Activated T-helper 1 cell treated with anti-CD3 and anti-CD28 coated beads, Interleukin-2, amount 50 U/mL, for 16 hours (primary cell): Measurements from ENCODE around the gene MEGF6.

Experiments
- DNase-seq, 2 donors: peaks; one replicate each; pipeline ENCODE4 v3.0.0-alpha.2; 2020; ENCODE audit warnings: low read depth in 1 of 2, low spot score in 1 of 2

MEGF6 gene

GRCh38 chr1:3472088-3472850 is 139.0 kb downstream of the MEGF6 start:
- DNase-seq, result no peak

GRCh38 chr1:3471356-3472087 is 139.8 kb downstream of the MEGF6 start:
- no peak for DNase-seq

- DNase-seq, result no peak
Observed at GRCh38 chr1:3470650-3471355, 140.5 kb downstream of the MEGF6 start.

GRCh38 chr1:3469849-3470649 is 141.3 kb downstream of the MEGF6 start:
- no peak for DNase-seq

- no peak for DNase-seq
Observed at GRCh38 chr1:3469104-3469848, 142.0 kb downstream of the MEGF6 start.

- DNase-seq, result no peak
Observed at GRCh38 chr1:3468236-3469103, 142.8 kb downstream of the MEGF6 start.

GRCh38 chr1:3467096-3468036 is 143.9 kb downstream of the MEGF6 start:
- no peak for DNase-seq

GRCh38 chr1:3466366-3467075 is 144.8 kb downstream of the MEGF6 start:
- DNase-seq, result no peak

- no peak for DNase-seq
Observed at GRCh38 chr1:3465935-3466321, 145.4 kb downstream of the MEGF6 start.

GRCh38 chr1:3465091-3465934 is 146.0 kb downstream of the MEGF6 start:
- no peak for DNase-seq

- no peak for DNase-seq
Observed at GRCh38 chr1:3464649-3465025, 146.7 kb downstream of the MEGF6 start.

GRCh38 chr1:3463891-3464648 is 147.2 kb downstream of the MEGF6 start:
- no peak for DNase-seq

GRCh38 chr1:3463408-3463863 is 147.9 kb downstream of the MEGF6 start:
- no peak for DNase-seq

- no peak for DNase-seq
Observed at GRCh38 chr1:3463013-3463385, 148.3 kb downstream of the MEGF6 start.

- DNase-seq, result no peak
Observed at GRCh38 chr1:3462356-3463012, 148.8 kb downstream of the MEGF6 start.

GRCh38 chr1:3461934-3462275 is 149.4 kb downstream of the MEGF6 start:
- DNase-seq, result no peak
